ENCODE data around the gene ECEL1. TPM values are rescaled to one million over a fixed set of nuclear protein-coding genes. Genes with fewer than 3 reads are reported as not detected.

Gene ECEL1
- total and polyA plus RNA-seq, 2 of the 4 experiments (the other 2 are of a cell fraction): not detected

- TF ChIP-seq MXI1 (IDR thresholded peaks at IDR 0.05; ENCODE audit: borderline replicate concordance, low read depth, low read length) (no peak), FOS (IDR thresholded peaks at IDR 0.05; ENCODE audit: low read depth, low read length) (no peak)
Measured at GRCh38 chr2:232480201-232481190, 7.1 kb downstream of the ECEL1 start (continued).

DNA sequence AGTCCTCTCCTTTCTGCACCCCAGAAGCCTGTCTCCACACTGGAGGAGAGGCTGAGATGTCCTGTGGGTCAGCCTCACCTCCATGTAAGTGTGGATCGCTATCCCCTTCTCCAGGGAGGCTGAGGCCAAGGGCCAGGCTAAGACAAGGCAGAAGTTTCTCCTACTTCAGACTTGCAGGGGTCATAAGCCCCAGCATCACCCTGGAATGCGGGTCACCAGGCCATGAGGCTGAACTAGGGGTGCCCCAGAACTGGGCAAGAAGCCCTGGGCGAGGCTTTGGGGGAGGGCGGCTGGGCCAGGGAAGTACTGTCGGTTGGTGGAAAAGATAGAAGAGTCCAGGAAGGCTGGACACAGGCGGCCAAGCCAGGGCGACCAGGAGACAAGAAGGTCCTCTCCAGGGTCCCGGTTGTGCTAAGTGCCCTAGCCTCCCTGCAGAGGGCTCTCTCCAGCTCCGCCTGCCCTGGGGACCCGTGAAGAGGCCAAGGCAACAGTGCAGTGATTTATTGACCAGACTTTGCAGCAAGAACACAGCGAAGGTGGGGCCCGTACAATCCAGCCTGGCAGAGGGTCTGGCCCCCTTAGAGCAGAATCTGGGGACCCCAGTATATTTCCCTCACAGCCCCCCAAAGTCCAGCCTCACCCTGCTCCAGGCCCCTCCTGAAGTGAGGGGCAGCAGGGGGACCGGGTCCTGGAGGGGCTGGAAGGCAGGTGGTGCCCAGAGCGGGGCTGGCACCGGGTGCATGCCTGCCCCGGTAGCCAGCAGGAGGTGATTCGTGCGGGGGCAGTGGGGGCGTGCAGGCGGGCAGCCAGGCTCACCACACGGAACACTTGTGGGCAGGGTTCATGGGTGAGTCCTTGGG, 8.1 kb downstream of the ECEL1 start:
- no TSS peak for BruUV-seq (replicated peaks)
- DNase-seq: no peak
- H3K23ac ChIP-seq (ENCODE audit: low read depth, low read length): no peak overlapping the region
- H2AK5ac ChIP-seq (ENCODE audit: low read depth, low read length): no peak overlapping the region
- dilution Hi-C loops (cut with HindIII; ENCODE audit: low sequenced_read_pairs, unreplicated experiment): no loop called here
- H3K4ac ChIP-seq (ENCODE audit: low read depth, low read length): no peak overlapping the region
- no peak overlapping the region for H3K27ac ChIP-seq (ENCODE audit: insufficient read depth, low read length)
- no peak overlapping the region for H2BK20ac ChIP-seq (ENCODE audit: low read depth, low read length)
- no peaks in the 10 kb centered on the region for H3K9me3 ChIP-seq (ENCODE audit: control insufficient read depth, insufficient read depth, low read length)
- H3K79me1 ChIP-seq (ENCODE audit: low read depth in 1 of 2, low read length in 2 of 2): no peaks in the 10 kb centered on the region
- no peak overlapping the region for H3K4me3 ChIP-seq (ENCODE audit: insufficient read depth, low read depth, low read length)
- no peak for ATAC-seq (ENCODE audit: low read depth)
- H4K8ac ChIP-seq (ENCODE audit: low read depth in 2 of 2, low read length in 2 of 2): no peak overlapping the region
- intact Hi-C loops (cut with micrococcal nuclease): no loop called here
- H3K9ac ChIP-seq (ENCODE audit: low read depth, low read length): no peak overlapping the region
- no peak overlapping the region for H4K91ac ChIP-seq (ENCODE audit: insufficient read depth, low read depth, low read length)
- no peak overlapping the region for H2AFZ ChIP-seq (replicated peaks; ENCODE audit: low read length, poor library complexity)
- H2BK5ac ChIP-seq (ENCODE audit: low read depth, low read length, poor library complexity, severe bottlenecking): no peak overlapping the region
- no peaks in the 10 kb centered on the region for H3K36me3 ChIP-seq (ENCODE audit: control insufficient read depth, insufficient read depth, low read length)
- H4K20me1 ChIP-seq (ENCODE audit: insufficient read depth, low read length): no peaks in the 10 kb centered on the region
- in situ Hi-C loops (cut with MboI; ENCODE audit: low sequenced_read_pairs): no loop called here
- H3K56ac ChIP-seq (ENCODE audit: extremely low read depth, insufficient read depth, low read length): no peak overlapping the region
- ChIA-PET CTCF (no interaction called here), POLR2A (ENCODE audit: unreplicated experiment) (no interaction called here)
- H3K18ac ChIP-seq (ENCODE audit: low read depth, low read length): no peak overlapping the region
- H2BK120ac ChIP-seq (ENCODE audit: low read depth, low read length): no peak overlapping the region
- H3K4me1 ChIP-seq (ENCODE audit: control insufficient read depth, insufficient read depth, low read length): no peaks in the 10 kb centered on the region
- H2BK15ac ChIP-seq (ENCODE audit: low read depth, low read length): no peak overlapping the region
- H4K5ac ChIP-seq (ENCODE audit: low read depth, low read length): no peak overlapping the region
- H3K27me3 ChIP-seq (ENCODE audit: control insufficient read depth, insufficient read depth, low read length): peaks cover 46% of the 10 kb centered on the region
- 57% methylated on average over 17 of the region's 21 CpGs; no CpG with 5 or more reads in 1 of the 2 experiments for WGBS, 2 experiments (ENCODE audit: extremely low coverage in 2 of 2, insufficient read length in 1 of 2)
- H2AK9ac ChIP-seq (replicated peaks; ENCODE audit: low read depth, low read length, poor library complexity): no peak overlapping the region
- H3K9me1 ChIP-seq (ENCODE audit: insufficient read depth, low read length): no peaks in the 10 kb centered on the region
- H3K14ac ChIP-seq (replicated peaks; ENCODE audit: low read depth, low read length): no peak overlapping the region
- no peak overlapping the region for H3K4me2 ChIP-seq (ENCODE audit: low read depth, low read length)
- no peak for TF ChIP-seq RFX5 (IDR thresholded peaks at IDR 0.05; ENCODE audit: low read depth, low read length)
- TF ChIP-seq FOS (IDR thresholded peaks at IDR 0.05; ENCODE audit: low read depth, low read length): no peak
- no peak for TF ChIP-seq CHD1 (IDR thresholded peaks at IDR 0.05; ENCODE audit: low read depth, low read length)
- TF ChIP-seq, protein P1, sequence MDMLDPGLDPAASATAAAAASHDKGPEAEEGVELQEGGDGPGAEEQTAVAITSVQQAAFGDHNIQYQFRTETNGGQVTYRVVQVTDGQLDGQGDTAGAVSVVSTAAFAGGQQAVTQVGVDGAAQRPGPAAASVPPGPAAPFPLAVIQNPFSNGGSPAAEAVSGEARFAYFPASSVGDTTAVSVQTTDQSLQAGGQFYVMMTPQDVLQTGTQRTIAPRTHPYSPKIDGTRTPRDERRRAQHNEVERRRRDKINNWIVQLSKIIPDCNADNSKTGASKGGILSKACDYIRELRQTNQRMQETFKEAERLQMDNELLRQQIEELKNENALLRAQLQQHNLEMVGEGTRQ (IDR thresholded peaks at IDR 0.05; ENCODE audit: low read depth, low read length): no peak
- TF ChIP-seq MAZ (IDR thresholded peaks at IDR 0.05; ENCODE audit: borderline replicate concordance, low read depth, low read length): no peak
- TF ChIP-seq POLR2A (IDR thresholded peaks at IDR 0.05; ENCODE audit: low read depth, low read length): no peak
- no peak for TF ChIP-seq MAFK (IDR thresholded peaks at IDR 0.05; ENCODE audit: low read depth, low read length)
- TF ChIP-seq RCOR1 (IDR thresholded peaks at IDR 0.05; ENCODE audit: insufficient replicate concordance, low read length): no peak
- TF ChIP-seq CEBPB (IDR thresholded peaks at IDR 0.05; ENCODE audit: low read depth, low read length): no peak
- TF ChIP-seq BHLHE40 (IDR thresholded peaks at IDR 0.05; ENCODE audit: low read depth, low read length): no peak
- no peak for TF ChIP-seq SMC3 (IDR thresholded peaks at IDR 0.05; ENCODE audit: low read depth, low read length)
- TF ChIP-seq, protein P2, sequence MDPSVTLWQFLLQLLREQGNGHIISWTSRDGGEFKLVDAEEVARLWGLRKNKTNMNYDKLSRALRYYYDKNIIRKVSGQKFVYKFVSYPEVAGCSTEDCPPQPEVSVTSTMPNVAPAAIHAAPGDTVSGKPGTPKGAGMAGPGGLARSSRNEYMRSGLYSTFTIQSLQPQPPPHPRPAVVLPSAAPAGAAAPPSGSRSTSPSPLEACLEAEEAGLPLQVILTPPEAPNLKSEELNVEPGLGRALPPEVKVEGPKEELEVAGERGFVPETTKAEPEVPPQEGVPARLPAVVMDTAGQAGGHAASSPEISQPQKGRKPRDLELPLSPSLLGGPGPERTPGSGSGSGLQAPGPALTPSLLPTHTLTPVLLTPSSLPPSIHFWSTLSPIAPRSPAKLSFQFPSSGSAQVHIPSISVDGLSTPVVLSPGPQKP (IDR thresholded peaks at IDR 0.05; ENCODE audit: borderline replicate concordance, low read depth, low read length): no peak
